Measurements from ENCODE around the gene DHRS1. TPM values are rescaled to one million over a fixed set of nuclear protein-coding genes. Genes with fewer than 3 reads are reported as not detected.

DHRS1 gene
- 84.2 TPM for total RNA-seq

GRCh38 chr14:24299255-24300191, at the start of gene DHRS1, which contains the start of gene NOP9:
Gene DHRS1, minus strand, starts transcription at chr14:24299780. Its CDS starts 674 bp downstream, at chr14:24299106.
Gene NOP9, plus strand, starts transcription at chr14:24299850. Its CDS starts 105 bp downstream, at chr14:24299955.
- intact Hi-C loops (cut with DNase I) = no loop called here
- peak within 1 kb of the TSS; percentile 88 for H3K27ac ChIP-seq

GRCh38 chr14:24348186-24348585, 48.6 kb upstream of the DHRS1 start:
- intact Hi-C loops (cut with DNase I) = no loop called here

More at GRCh38 chr14:24299255-24300191, at the start of gene DHRS1, which contains the start of gene NOP9:
- Histone ChIP-seq H3K27me3 (no peaks in the 10 kb centered on the region), H3K9me3 (no peaks in the 10 kb centered on the region), H3K4me3 (peak within 1 kb of the TSS; percentile 69 to 87), H3K4me1 (peaks cover 47% of the 10 kb centered on the region), H3K36me3 (peaks cover 0 to 44% of the 10 kb centered on the region in 2 donors)
- no peak for DNase-seq (ENCODE audit: extremely low spot score in 2 of 2)
- TF ChIP-seq POLR2A (IDR thresholded peaks at IDR 0.05) (peak in 1 of 2 donors; percentile 41), CTCF (IDR thresholded peaks at IDR 0.05) (no peak), POLR2AphosphoS5 (IDR thresholded peaks at IDR 0.05; ENCODE audit: insufficient read depth in 1 of 2, low read depth in 1 of 2) (peak; percentile 90 to 92)

GRCh38 chr14:24347134-24347533, 47.6 kb upstream of the DHRS1 start:
- Histone ChIP-seq H3K36me3 (no peaks in the 10 kb centered on the region), H3K4me1 (no peaks in the 10 kb centered on the region), H3K9me3 (no peaks in the 10 kb centered on the region), H3K4me3 (no peak overlapping the region), H3K27me3 (no peaks in the 10 kb centered on the region), H3K27ac (no peak overlapping the region)
- intact Hi-C loops (cut with DNase I) = no loop called here
- TF ChIP-seq CTCF (IDR thresholded peaks at IDR 0.05) (no peak), POLR2AphosphoS5 (IDR thresholded peaks at IDR 0.05; ENCODE audit: insufficient read depth in 1 of 2, low read depth in 1 of 2) (no peak), POLR2A (IDR thresholded peaks at IDR 0.05) (no peak)
- no peak for DNase-seq (ENCODE audit: extremely low spot score in 2 of 2)

More at GRCh38 chr14:24348186-24348585, 48.6 kb upstream of the DHRS1 start:
- no peak overlapping the region for H3K27ac ChIP-seq
- no peaks in the 10 kb centered on the region for H3K9me3 ChIP-seq
- H3K4me3 ChIP-seq = no peak overlapping the region
- H3K4me1 ChIP-seq = no peaks in the 10 kb centered on the region
- TF ChIP-seq CTCF (IDR thresholded peaks at IDR 0.05) = no peak
- no peak for TF ChIP-seq POLR2A (IDR thresholded peaks at IDR 0.05)
- TF ChIP-seq POLR2AphosphoS5 (IDR thresholded peaks at IDR 0.05; ENCODE audit: insufficient read depth in 1 of 2, low read depth in 1 of 2) = no peak
- H3K36me3 ChIP-seq = no peaks in the 10 kb centered on the region
- H3K27me3 ChIP-seq = no peaks in the 10 kb centered on the region
- DNase-seq (ENCODE audit: extremely low spot score in 2 of 2) = no peak

- H3K4me3 ChIP-seq = no peak overlapping the region
- H3K27me3 ChIP-seq = no peaks in the 10 kb centered on the region
- H3K27ac ChIP-seq = no peak overlapping the region
- no peaks in the 10 kb centered on the region for H3K36me3 ChIP-seq
- H3K9me3 ChIP-seq = no peaks in the 10 kb centered on the region
- TF ChIP-seq POLR2AphosphoS5 (IDR thresholded peaks at IDR 0.05; ENCODE audit: insufficient read depth in 1 of 2, low read depth in 1 of 2) (no peak), POLR2A (IDR thresholded peaks at IDR 0.05) (no peak), CTCF (IDR thresholded peaks at IDR 0.05) (no peak)
- DNase-seq (ENCODE audit: extremely low spot score in 2 of 2) = no peak
- H3K4me1 ChIP-seq = peaks cover 4% of the 10 kb centered on the region
- intact Hi-C loops (cut with DNase I) = no loop called here
Measured at GRCh38 chr14:24343795-24344660, 44.4 kb upstream of the DHRS1 start.

All from vagina (tissue), 2 donors.